ENCODE measurements around the gene LPCAT3. TPM values are rescaled to one million over a fixed set of nuclear protein-coding genes. Genes with fewer than 3 reads are reported as not detected.

LPCAT3 gene
- total and polyA plus RNA-seq, 5 donors = 14.0 to 22.2 (median 17.8) TPM

DNA sequence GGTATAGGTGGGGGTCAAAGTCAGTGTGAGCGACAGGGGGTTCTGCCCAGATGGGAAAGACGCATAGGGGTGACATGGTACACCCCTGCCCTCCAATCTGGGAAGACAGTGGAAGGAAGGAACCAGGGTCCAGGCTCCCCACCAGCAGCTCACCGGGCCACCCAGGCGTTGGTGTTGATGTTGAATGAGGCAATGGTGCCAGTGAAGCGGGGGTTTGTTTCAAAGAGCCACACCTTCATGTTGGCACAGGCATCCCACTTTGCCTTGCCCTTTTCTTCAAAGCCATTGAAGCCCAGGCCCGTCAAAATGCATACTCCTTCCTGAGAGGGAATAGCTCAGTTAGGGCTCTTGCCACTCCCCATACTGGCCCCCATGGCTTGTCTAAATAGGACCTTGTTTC lies 40.1 kb downstream of the LPCAT3 start:
- ATAC-seq = no peak
- intact Hi-C loops (cut with DNase I) = no loop called here
- Histone ChIP-seq H3K27me3 (ENCODE audit: control insufficient read depth, insufficient read depth) (no peaks in the 10 kb centered on the region), H3K27ac (ENCODE audit: low read length) (peak overlapping the region; percentile 61), H3K4me3 (ENCODE audit: low read length) (no peak overlapping the region), H3K9me3 (ENCODE audit: control insufficient read depth, low read length) (no peaks in the 10 kb centered on the region), H3K4me1 (ENCODE audit: control insufficient read depth, insufficient read depth, low read length) (peaks cover 2% of the 10 kb centered on the region)
- 88% methylated on average over 6 of the region's 6 CpGs for WGBS
- no peak for DNase-seq

DNA sequence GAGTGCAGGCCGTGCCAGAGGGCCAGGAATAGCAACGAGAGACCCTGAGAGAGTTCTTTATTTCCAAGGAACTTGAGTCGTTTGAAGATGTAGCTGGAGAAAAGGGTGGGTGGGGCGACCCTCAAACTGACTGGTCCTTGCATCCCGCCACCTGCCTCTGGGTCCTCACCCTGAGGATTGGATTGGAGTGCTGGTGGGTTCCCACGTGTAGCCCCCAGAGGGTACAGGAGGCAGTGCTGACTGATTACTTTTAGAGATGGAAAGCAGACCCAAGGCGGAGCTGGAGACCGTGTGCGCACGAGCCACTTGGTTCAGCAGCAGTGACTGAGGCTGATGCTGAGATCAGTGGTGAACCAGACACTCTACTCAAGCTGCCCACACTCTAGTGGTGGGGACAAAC lies 40.6 kb downstream of the LPCAT3 start:
- ATAC-seq = no peak
- Histone ChIP-seq H3K4me3 (ENCODE audit: low read length) (no peak overlapping the region), H3K27me3 (ENCODE audit: control insufficient read depth, insufficient read depth) (no peaks in the 10 kb centered on the region), H3K9me3 (ENCODE audit: control insufficient read depth, low read length) (no peaks in the 10 kb centered on the region), H3K27ac (ENCODE audit: low read length) (no peak overlapping the region), H3K4me1 (ENCODE audit: control insufficient read depth, insufficient read depth, low read length) (peaks cover 2% of the 10 kb centered on the region)
- no peak for DNase-seq
- intact Hi-C loops (cut with DNase I) = no loop called here
- WGBS = 73% methylated on average over 10 of the region's 10 CpGs

- no peaks in the 10 kb centered on the region for H3K27me3 ChIP-seq (ENCODE audit: control insufficient read depth, insufficient read depth)
- intact Hi-C loops (cut with DNase I) = no loop called here
- no peaks in the 10 kb centered on the region for H3K9me3 ChIP-seq (ENCODE audit: control insufficient read depth, low read length)
- H3K27ac ChIP-seq (ENCODE audit: low read length) = no peak overlapping the region
- H3K4me1 ChIP-seq (ENCODE audit: control insufficient read depth, insufficient read depth, low read length) = peaks cover 2% of the 10 kb centered on the region
- no peak for DNase-seq
- H3K4me3 ChIP-seq (ENCODE audit: low read length) = no peak overlapping the region
- ATAC-seq = no peak
- WGBS = 84% methylated on average over 2 of the region's 2 CpGs
Measured at GRCh38 chr12:6975297-6976032, 42.8 kb downstream of the LPCAT3 start.

DNA sequence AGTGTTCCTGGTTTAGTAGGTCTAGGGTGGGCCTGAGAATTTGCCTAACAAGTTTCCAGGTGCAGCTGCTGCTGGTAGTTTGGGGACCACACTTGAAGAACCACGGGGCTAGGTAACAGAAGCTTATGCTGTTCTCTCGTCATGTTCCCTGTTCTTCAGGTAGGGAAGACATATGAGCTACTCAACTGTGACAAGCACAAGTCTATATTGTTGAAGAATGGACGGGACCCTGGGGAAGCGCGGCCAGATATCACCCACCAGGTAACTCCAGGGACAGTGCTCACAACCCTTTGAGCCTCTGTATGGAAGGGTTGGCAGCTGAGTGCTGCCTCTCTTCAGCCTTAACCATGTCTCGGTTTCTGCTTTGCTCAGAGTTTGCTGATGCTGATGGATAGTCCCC lies 44.1 kb downstream of the LPCAT3 start:
- Histone ChIP-seq H3K4me3 (ENCODE audit: low read length) (no peak overlapping the region), H3K4me1 (ENCODE audit: control insufficient read depth, insufficient read depth, low read length) (peaks cover 4% of the 10 kb centered on the region), H3K9me3 (ENCODE audit: control insufficient read depth, low read length) (no peaks in the 10 kb centered on the region), H3K27me3 (ENCODE audit: control insufficient read depth, insufficient read depth) (no peaks in the 10 kb centered on the region), H3K27ac (ENCODE audit: low read length) (no peak overlapping the region)
- intact Hi-C loops (cut with DNase I) = loop anchor here in 1 of 4 donors (5.0 kb wide), 1 partner anchor 43 kb away; the partner anchor contains the start of gene LPCAT3
- WGBS = 95% methylated on average over 6 of the region's 6 CpGs
- DNase-seq (peak in 1 of 3 donors; percentile 33), ATAC-seq (no peak)

- H3K4me1 ChIP-seq (ENCODE audit: control insufficient read depth, insufficient read depth, low read length) = peaks cover 2% of the 10 kb centered on the region
- peak overlapping the region; percentile 94 for H3K4me3 ChIP-seq (ENCODE audit: low read length)
- H3K27ac ChIP-seq (ENCODE audit: low read length) = peak overlapping the region; percentile 74
- intact Hi-C loops (cut with DNase I) = loop anchor here in 1 of 4 donors (5.0 kb wide), 1 partner anchor 47 kb away; the partner anchor contains the start of gene LPCAT3
- DNase-seq (peak in 2 of 3 donors; percentile 59 to 81), ATAC-seq (peak; percentile 17 to 38)
- under 1% methylated on average over 31 of the region's 31 CpGs for WGBS
- no peaks in the 10 kb centered on the region for H3K9me3 ChIP-seq (ENCODE audit: control insufficient read depth, low read length)
- no peaks in the 10 kb centered on the region for H3K27me3 ChIP-seq (ENCODE audit: control insufficient read depth, insufficient read depth)
Measured at GRCh38 chr12:6970096-6970527, 48.2 kb downstream of the LPCAT3 start.

GRCh38 chr12:6968426-6968825 lies 49.9 kb downstream of the LPCAT3 start:
- Histone ChIP-seq H3K9me3 (ENCODE audit: control insufficient read depth, low read length) (no peaks in the 10 kb centered on the region), H3K27ac (ENCODE audit: low read length) (no peak overlapping the region), H3K4me1 (ENCODE audit: control insufficient read depth, insufficient read depth, low read length) (peaks cover 5% of the 10 kb centered on the region), H3K27me3 (ENCODE audit: control insufficient read depth, insufficient read depth) (no peaks in the 10 kb centered on the region), H3K4me3 (ENCODE audit: low read length) (no peak overlapping the region)
- ATAC-seq (no peak), DNase-seq (peak in 1 of 3 donors; percentile 32)
- intact Hi-C loops (cut with DNase I) = loop anchor here in 1 of 4 donors (2.0 kb wide), 1 partner anchor 44 kb away; no protein-coding TSS in a partner anchor
- 81% methylated on average over 9 of the region's 9 CpGs for WGBS

GRCh38 chr12:6967651-6968100 lies 50.6 kb downstream of the LPCAT3 start:
- no peak overlapping the region for H3K27ac ChIP-seq (ENCODE audit: low read length)
- peaks cover 5% of the 10 kb centered on the region for H3K4me1 ChIP-seq (ENCODE audit: control insufficient read depth, insufficient read depth, low read length)
- DNase-seq (peak in 2 of 3 donors; percentile 28 to 52), ATAC-seq (no peak)
- H3K27me3 ChIP-seq (ENCODE audit: control insufficient read depth, insufficient read depth) = no peaks in the 10 kb centered on the region
- H3K9me3 ChIP-seq (ENCODE audit: control insufficient read depth, low read length) = no peaks in the 10 kb centered on the region
- intact Hi-C loops (cut with DNase I) = loop anchor here in 1 of 4 donors (2.0 kb wide), 1 partner anchor 43 kb away; no protein-coding TSS in a partner anchor
- 88% methylated on average over 10 of the region's 10 CpGs for WGBS
- H3K4me3 ChIP-seq (ENCODE audit: low read length) = no peak overlapping the region

- no peak for ATAC-seq
- H3K27ac ChIP-seq (ENCODE audit: low read length) = no peak overlapping the region
- no peaks in the 10 kb centered on the region for H3K9me3 ChIP-seq (ENCODE audit: control insufficient read depth, low read length)
- H3K27me3 ChIP-seq (ENCODE audit: control insufficient read depth, insufficient read depth) = no peaks in the 10 kb centered on the region
- intact Hi-C loops (cut with DNase I) = no loop called here
- H3K4me3 ChIP-seq (ENCODE audit: low read length) = no peak overlapping the region
- peaks cover 5% of the 10 kb centered on the region for H3K4me1 ChIP-seq (ENCODE audit: control insufficient read depth, insufficient read depth, low read length)
- 79% methylated on average over 7 of the region's 7 CpGs for WGBS
- no peak for DNase-seq
Measured at GRCh38 chr12:6966351-6966750, 51.9 kb downstream of the LPCAT3 start.

- intact Hi-C loops (cut with DNase I) = loop anchor here in 1 of 4 donors (2.0 kb wide), 1 partner anchor 21 kb away; the partner anchor contains the start of gene C12orf57
- ATAC-seq (no peak), DNase-seq (peak in 1 of 3 donors; percentile 18)
- Histone ChIP-seq H3K27me3 (ENCODE audit: control insufficient read depth, insufficient read depth) (no peaks in the 10 kb centered on the region), H3K4me3 (ENCODE audit: low read length) (no peak overlapping the region), H3K9me3 (ENCODE audit: control insufficient read depth, low read length) (no peaks in the 10 kb centered on the region), H3K4me1 (ENCODE audit: control insufficient read depth, insufficient read depth, low read length) (peaks cover 7% of the 10 kb centered on the region), H3K27ac (ENCODE audit: low read length) (no peak overlapping the region)
- WGBS = 82% methylated on average over 4 of the region's 4 CpGs
Measured at GRCh38 chr12:6965714-6966113, 52.6 kb downstream of the LPCAT3 start.

DNA sequence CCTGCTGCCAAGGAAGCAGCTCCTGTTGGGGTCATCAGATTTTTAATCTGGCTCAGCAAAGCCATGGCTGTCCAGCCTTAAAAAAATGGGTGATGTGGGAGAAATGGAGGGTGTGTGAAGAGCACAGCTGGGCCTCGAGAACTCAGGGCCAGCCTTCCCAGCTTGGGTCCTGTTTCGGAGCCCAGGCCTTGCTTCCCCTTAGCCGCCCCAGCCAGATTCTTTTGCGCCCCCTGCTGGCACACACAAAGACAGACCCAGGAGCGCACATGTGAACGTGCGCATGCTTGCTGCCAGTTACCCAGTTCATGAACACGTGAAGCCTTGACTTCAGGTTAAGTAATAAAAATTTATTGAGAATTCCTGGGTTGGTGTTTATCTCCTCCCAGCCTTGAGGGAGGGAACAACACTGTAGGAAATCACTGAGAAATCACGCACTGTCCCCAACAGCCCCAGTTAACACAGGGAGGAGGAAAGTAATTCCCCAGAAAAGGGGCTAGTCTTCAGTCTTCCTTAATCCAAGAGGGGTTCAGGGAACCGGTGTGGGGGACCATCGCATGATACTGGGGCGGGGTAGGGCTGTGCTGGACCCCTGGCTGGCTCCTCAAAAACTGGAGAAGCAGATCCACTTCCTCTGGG lies 53.1 kb downstream of the LPCAT3 start:
- H3K4me1 ChIP-seq (ENCODE audit: control insufficient read depth, insufficient read depth, low read length) = peaks cover 7% of the 10 kb centered on the region
- DNase-seq (peak; percentile 87 to 93 (median 91)), ATAC-seq (peak; percentile 65 to 66)
- WGBS = 20% methylated on average over 12 of the region's 12 CpGs
- intact Hi-C loops (cut with DNase I) = loop anchor here in 1 of 4 donors (2.0 kb wide), 1 partner anchor 20 kb away; the partner anchor contains the start of gene C12orf57
- no peaks in the 10 kb centered on the region for H3K27me3 ChIP-seq (ENCODE audit: control insufficient read depth, insufficient read depth)
- no peaks in the 10 kb centered on the region for H3K9me3 ChIP-seq (ENCODE audit: control insufficient read depth, low read length)
- no peak overlapping the region for H3K4me3 ChIP-seq (ENCODE audit: low read length)
- peak overlapping the region; percentile 59 for H3K27ac ChIP-seq (ENCODE audit: low read length)

- no peak for ATAC-seq
- peak overlapping the region; percentile 59 for H3K27ac ChIP-seq (ENCODE audit: low read length)
- WGBS = 70% methylated on average over 8 of the region's 8 CpGs
- H3K4me3 ChIP-seq (ENCODE audit: low read length) = no peak overlapping the region
- no peaks in the 10 kb centered on the region for H3K9me3 ChIP-seq (ENCODE audit: control insufficient read depth, low read length)
- H3K27me3 ChIP-seq (ENCODE audit: control insufficient read depth, insufficient read depth) = no peaks in the 10 kb centered on the region
- peaks cover 7% of the 10 kb centered on the region for H3K4me1 ChIP-seq (ENCODE audit: control insufficient read depth, insufficient read depth, low read length)
- intact Hi-C loops (cut with DNase I) = loop anchor here in 1 of 4 donors (2.0 kb wide), 1 partner anchor 20 kb away; the partner anchor contains the start of gene C12orf57
- no peak for DNase-seq
Measured at GRCh38 chr12:6964605-6965025, 53.7 kb downstream of the LPCAT3 start.
